ENCODE results near the gene HYAL1.

Gene HYAL1

GRCh38 chr3:50333744-50334328 lies 30.5 kb upstream of the HYAL1 start:
- peak overlapping the region; percentile 8; the same call in 1 of the 2 replicates for H3K4me3 ChIP-seq (replicated peaks; ENCODE audit: low read depth, low read length)
- no peak for DNase-seq (ENCODE audit: extremely low read depth, low read depth)

GRCh38 chr3:50331364-50331907 lies 28.1 kb upstream of the HYAL1 start:
- TF ChIP-seq CTCF (IDR thresholded peaks at IDR 0.05; ENCODE audit: low read depth, low read length, missing control alignments), result no peak
- no peak for DNase-seq (ENCODE audit: extremely low read depth, low read depth)
- H3K4me3 ChIP-seq (replicated peaks; ENCODE audit: low read depth, low read length), result no peak overlapping the region

More at GRCh38 chr3:50333744-50334328, 30.5 kb upstream of the HYAL1 start:
- TF ChIP-seq CTCF (IDR thresholded peaks at IDR 0.05; ENCODE audit: low read depth, low read length, missing control alignments), result no peak

- no peak overlapping the region for H3K4me3 ChIP-seq (replicated peaks; ENCODE audit: low read depth, low read length)
- DNase-seq (ENCODE audit: extremely low read depth, low read depth), result no peak
- TF ChIP-seq CTCF (IDR thresholded peaks at IDR 0.05; ENCODE audit: low read depth, low read length, missing control alignments), result no peak
Observed at GRCh38 chr3:50330330-50330729, 27.0 kb upstream of the HYAL1 start.

- peak within 1 kb of the TSS; percentile 94 for H3K4me3 ChIP-seq (replicated peaks; ENCODE audit: low read depth, low read length)
- TF ChIP-seq CTCF (IDR thresholded peaks at IDR 0.05; ENCODE audit: low read depth, low read length, missing control alignments), result no peak
- no peak for DNase-seq (ENCODE audit: extremely low read depth, low read depth)
Observed at GRCh38 chr3:50327943-50328691, 24.7 kb upstream of the HYAL1 start, which contains the start of gene TUSC2. Gene TUSC2, minus strand, starts transcription at chr3:50328223. Its CDS starts 124 bp downstream, at chr3:50328099.

- DNase-seq (ENCODE audit: extremely low read depth, low read depth), result no peak
- no peak for TF ChIP-seq CTCF (IDR thresholded peaks at IDR 0.05; ENCODE audit: low read depth, low read length, missing control alignments)
- peak overlapping the region; percentile 94 for H3K4me3 ChIP-seq (replicated peaks; ENCODE audit: low read depth, low read length)
Observed at GRCh38 chr3:50327129-50327528, 23.8 kb upstream of the HYAL1 start.

GRCh38 chr3:50326182-50326541 lies 22.8 kb upstream of the HYAL1 start:
- no peak for TF ChIP-seq CTCF (IDR thresholded peaks at IDR 0.05; ENCODE audit: low read depth, low read length, missing control alignments)
- no peak for DNase-seq (ENCODE audit: extremely low read depth, low read depth)
- no peak overlapping the region for H3K4me3 ChIP-seq (replicated peaks; ENCODE audit: low read depth, low read length)
